Endothelial cell of umbilical vein (primary cell): ENCODE measurements around the gene YPEL1. TPM values are rescaled to one million over a fixed set of nuclear protein-coding genes. Genes with fewer than 3 reads are reported as not detected.

ENCODE experiments used
- BruUV-seq: library from RNA; stranded (reverse); fragments of 400-500 nt; replicated peaks from 2 replicates; lab custom pipeline; 2021; lab: Mats Ljungman, UMichigan
- CTCF ChIA-PET: fragments of 300-600, 350-600 bp; sonication (Branson Sonifier 250); formaldehyde crosslinking; loops from one replicate; lab custom pipeline; 2021; ENCODE audit warnings: antibody characterized with exemption, inconsistent platforms; lab: Charles Lee
- POLR2A ChIA-PET: fragments of 300-600, 350-600 bp; sonication (Branson Sonifier 250); formaldehyde crosslinking; loops from one replicate; lab custom pipeline; 2021; ENCODE audit warnings: antibody characterized with exemption, inconsistent platforms; lab: Charles Lee
- DNase-seq: peaks from one replicate; pipeline ENCODE4 v3.0.0-alpha.2; 2011; ENCODE audit warnings: low read depth, low spot score
- FAIRE-seq: peaks from 2 replicates; lab custom pipeline; 2011; peaks lifted over from hg19 to GRCh38; lab: Jason Lieb, UNC
- H2AFZ ChIP-seq: 2 replicates; pipeline ENCODE4 v1.6.0; 2012; ENCODE audit warnings: low read depth, low read length, control low read depth, inconsistent platforms
- H3K27ac ChIP-seq: 2 replicates; pipeline ENCODE4 v1.5.1; 2011; ENCODE audit warnings: low read depth, mild to moderate bottlenecking, control low read depth, low read length, moderate library complexity; ENCODE audit not compliant: insufficient read depth
- H3K27me3 ChIP-seq, 2 experiments: 2 replicates each; pipeline versions ENCODE4 v1.6.0 to v1.6.1; 2011; ENCODE audit warnings: low read length in 2 of 2, mixed read lengths in 1 of 2; ENCODE audit not compliant: control insufficient read depth in 2 of 2, insufficient read depth in 2 of 2
- H3K36me3 ChIP-seq, 2 experiments: 2 replicates in 1 of 2; 3 replicates in 1 of 2; pipeline ENCODE4 v1.5.1; 2011; ENCODE audit warnings: low read length in 2 of 2, mild to moderate bottlenecking in 1 of 2, moderate library complexity in 1 of 2; ENCODE audit not compliant: control insufficient read depth in 2 of 2, insufficient read depth in 2 of 2; ENCODE audit errors: extremely low read depth in 1 of 2
- H3K4me1 ChIP-seq: 3 replicates; pipeline ENCODE4 v1.5.1; 2011; ENCODE audit warnings: mild to moderate bottlenecking, low read length; ENCODE audit not compliant: control insufficient read depth, insufficient read depth; ENCODE audit errors: extremely low read depth
- H3K4me2 ChIP-seq: 2 replicates; pipeline ENCODE4 v1.6.1; 2011; ENCODE audit warnings: low read length, control low read depth, mixed read lengths; ENCODE audit not compliant: insufficient read depth
- H3K4me3 ChIP-seq, 3 experiments: fragments of 200-600 bp in 1 of 3; sonication (generic), shearing (Covaris generic) in 1 of 3; replicated peaks in 1 of 3; 2 replicates each; pipeline ENCODE4 v1.5.1; 2011 to 2016; ENCODE audit warnings: control low read depth in 3 of 3, low read length in 3 of 3, mild to moderate bottlenecking in 2 of 3, inconsistent platforms in 1 of 3, low read depth in 1 of 3, moderate library complexity in 1 of 3; ENCODE audit not compliant: insufficient read depth in 1 of 3
- H3K79me2 ChIP-seq: 2 replicates; pipeline ENCODE4 v1.6.0; 2012; ENCODE audit warnings: low read length, inconsistent platforms; ENCODE audit not compliant: control insufficient read depth, insufficient read depth
- H3K9ac ChIP-seq: replicated peaks from 2 replicates; pipeline ENCODE3; 2011; ENCODE audit warnings: low read length, control low read depth; ENCODE audit not compliant: insufficient read depth; ENCODE audit errors: extremely low read depth
- H3K9me1 ChIP-seq: replicated peaks from 3 replicates; pipeline ENCODE4 v1.6.0; 2011; ENCODE audit warnings: mild to moderate bottlenecking, low read length; ENCODE audit not compliant: control insufficient read depth, insufficient read depth; ENCODE audit errors: extremely low read depth
- H3K9me3 ChIP-seq: replicated peaks from 2 replicates; pipeline ENCODE4 v1.5.1; 2012; ENCODE audit warnings: low read length, inconsistent platforms; ENCODE audit not compliant: control insufficient read depth, insufficient read depth
- H4K20me1 ChIP-seq: replicated peaks from 2 replicates; pipeline ENCODE3; 2011; ENCODE audit warnings: mild to moderate bottlenecking, low read length; ENCODE audit not compliant: control insufficient read depth, insufficient read depth; ENCODE audit errors: extremely low read depth
- EZH2 ChIP-seq: IDR thresholded peaks from 2 replicates; pipeline ENCODE4 v1.6.1; 2012; ENCODE audit warnings: borderline replicate concordance, low read depth, mild to moderate bottlenecking, moderate library complexity, low read length, inconsistent platforms; ENCODE audit not compliant: severe bottlenecking
- FOS ChIP-seq: IDR thresholded peaks from 2 replicates; pipeline ENCODE4 v1.6.1; 2011; ENCODE audit warnings: mild to moderate bottlenecking, low read length, moderate library complexity, borderline replicate concordance; ENCODE audit not compliant: insufficient read depth
- GATA2 ChIP-seq: IDR thresholded peaks from 2 replicates; pipeline ENCODE4 v1.7.0; 2011; ENCODE audit warnings: low read depth, mild to moderate bottlenecking, moderate library complexity, mixed read lengths, low read length; ENCODE audit not compliant: insufficient read length, insufficient read depth
- JUN ChIP-seq: IDR thresholded peaks from 2 replicates; pipeline ENCODE4 v1.6.1; 2011; ENCODE audit warnings: borderline replicate concordance, low read depth; ENCODE audit not compliant: insufficient read length, insufficient read depth
- MYC ChIP-seq: IDR thresholded peaks from one replicate; pipeline ENCODE4 v1.6.1; 2011; ENCODE audit warnings: mild to moderate bottlenecking, low read depth, low read length
- POLR2A ChIP-seq: IDR thresholded peaks from 2 replicates; pipeline ENCODE4 v1.6.1; 2012; ENCODE audit warnings: low read depth, mild to moderate bottlenecking, control low read depth, low read length
- POLR2AphosphoS5 ChIP-seq: IDR thresholded peaks from 2 replicates; pipeline ENCODE4 v1.6.1; 2012; ENCODE audit warnings: low read depth, mild to moderate bottlenecking, control low read depth, low read length, moderate library complexity; ENCODE audit not compliant: insufficient read depth
- dilution Hi-C: fragments of 300-500 bp; cut with MboI; formaldehyde crosslinking; loops from one replicate; pipeline ENCODE4 v1.15.0; 2019; ENCODE audit warnings: low sequenced_read_pairs; ENCODE audit not compliant: extremely low pct_ligation_motif_present
- intact Hi-C: fragments of 100-400 bp; cut with micrococcal nuclease; formaldehyde crosslinking; loops from one replicate; pipeline ENCODE4 v1.10.0; 2022
- polyA plus RNA-seq, 4 experiments: library from polyadenylated mRNA; depleted of rRNA in 3 of 4; stranded (reverse) in 3 of 4; unstranded in 1 of 4; fragments of >200 nt; gene quantifications; 2 replicates each; pipeline versions ENCODE4 v1.2.1 to v1.2.3, GENCODE V29; 2011 to 2012; ENCODE audit warnings: missing spikeins in 1 of 4
- total RNA-seq: library from RNA; stranded (reverse); gene quantifications from 2 replicates; pipeline ENCODE4 v1.2.3, GENCODE V29; 2021
- TF ChIP-seq, protein P1 (sequence below), 2 donors: IDR thresholded peaks; 1 replicate in 1 of 2; 2 replicates in 1 of 2; pipeline ENCODE4 v1.5.1; 2011; ENCODE audit warnings: low read length in 2 of 2, mild to moderate bottlenecking in 2 of 2, moderate library complexity in 2 of 2, control low read depth in 1 of 2, inconsistent platforms in 1 of 2, low read depth in 1 of 2; ENCODE audit not compliant: insufficient read depth in 1 of 2; ENCODE audit errors: extremely low read depth in 1 of 2
- TF ChIP-seq, protein P2 (sequence below): IDR thresholded peaks from 2 replicates; pipeline ENCODE4 v1.6.1; 2011; ENCODE audit not compliant: insufficient read depth, insufficient read length

Gene YPEL1
- total and polyA plus RNA-seq, 2 donors (not counting 3 experiments of a cell fraction or from before 2014, with no cell fraction given) = 3.7 to 6.2 TPM

DNA sequence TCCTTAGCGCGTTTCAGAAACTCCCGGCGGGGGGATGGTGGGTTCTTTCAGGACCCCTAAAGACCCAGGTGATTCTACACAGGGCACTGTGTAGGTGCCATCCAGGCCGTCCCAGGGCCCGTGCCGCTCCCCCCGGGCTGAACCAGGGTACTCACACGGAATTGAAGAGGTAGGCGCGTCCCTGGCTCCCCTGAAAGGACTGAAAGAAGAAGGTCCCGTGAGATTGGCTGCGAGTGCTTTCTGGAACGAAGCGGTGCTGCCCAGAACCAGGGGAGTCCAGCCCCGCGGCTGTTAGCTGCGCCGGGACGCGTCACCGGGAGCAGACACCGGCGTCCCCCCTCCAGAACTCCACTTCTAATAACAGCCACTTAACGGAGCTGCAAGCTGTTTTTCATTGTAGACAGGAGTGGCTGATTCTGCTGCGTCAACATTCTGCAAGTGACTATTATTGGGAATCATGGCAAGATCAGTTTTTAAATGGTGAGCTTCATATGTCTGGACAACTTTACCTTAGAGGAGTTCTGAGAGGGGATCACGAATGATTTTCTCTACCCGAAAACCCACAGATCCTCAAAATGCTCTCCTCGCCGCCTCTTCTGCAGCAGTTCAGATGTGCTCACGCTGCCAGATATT lies 31.8 kb downstream of the YPEL1 start:
- ChIA-PET POLR2A (no interaction called here), CTCF (no interaction called here)
- H4K20me1 ChIP-seq = no peaks in the 10 kb centered on the region
- FAIRE-seq (no peak), DNase-seq (no peak)
- no peaks in the 10 kb centered on the region for H3K79me2 ChIP-seq
- no peak overlapping the region for H3K4me3 ChIP-seq
- peaks cover 0 to 3% of the 10 kb centered on the region in 2 experiments for H3K36me3 ChIP-seq
- no peaks in the 10 kb centered on the region for H3K4me1 ChIP-seq
- no peak overlapping the region for H2AFZ ChIP-seq
- no peaks in the 10 kb centered on the region for H3K27me3 ChIP-seq
- dilution Hi-C loops = loop anchor here (25.0 kb wide), 1 partner anchor 234 kb away; no protein-coding TSS in a partner anchor
- TF ChIP-seq FOS (no peak), POLR2AphosphoS5 (no peak), POLR2A (no peak), MYC (no peak), GATA2 (no peak), EZH2 (no peak), JUN (no peak)
- TF ChIP-seq, protein P1, sequence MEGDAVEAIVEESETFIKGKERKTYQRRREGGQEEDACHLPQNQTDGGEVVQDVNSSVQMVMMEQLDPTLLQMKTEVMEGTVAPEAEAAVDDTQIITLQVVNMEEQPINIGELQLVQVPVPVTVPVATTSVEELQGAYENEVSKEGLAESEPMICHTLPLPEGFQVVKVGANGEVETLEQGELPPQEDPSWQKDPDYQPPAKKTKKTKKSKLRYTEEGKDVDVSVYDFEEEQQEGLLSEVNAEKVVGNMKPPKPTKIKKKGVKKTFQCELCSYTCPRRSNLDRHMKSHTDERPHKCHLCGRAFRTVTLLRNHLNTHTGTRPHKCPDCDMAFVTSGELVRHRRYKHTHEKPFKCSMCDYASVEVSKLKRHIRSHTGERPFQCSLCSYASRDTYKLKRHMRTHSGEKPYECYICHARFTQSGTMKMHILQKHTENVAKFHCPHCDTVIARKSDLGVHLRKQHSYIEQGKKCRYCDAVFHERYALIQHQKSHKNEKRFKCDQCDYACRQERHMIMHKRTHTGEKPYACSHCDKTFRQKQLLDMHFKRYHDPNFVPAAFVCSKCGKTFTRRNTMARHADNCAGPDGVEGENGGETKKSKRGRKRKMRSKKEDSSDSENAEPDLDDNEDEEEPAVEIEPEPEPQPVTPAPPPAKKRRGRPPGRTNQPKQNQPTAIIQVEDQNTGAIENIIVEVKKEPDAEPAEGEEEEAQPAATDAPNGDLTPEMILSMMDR (IDR thresholded peaks at IDR 0.05; ENCODE audit: extremely low read depth in 1 of 2, insufficient read depth in 1 of 2, low read depth in 1 of 2, low read length in 2 of 2) = no peak
- TF ChIP-seq, protein P2, sequence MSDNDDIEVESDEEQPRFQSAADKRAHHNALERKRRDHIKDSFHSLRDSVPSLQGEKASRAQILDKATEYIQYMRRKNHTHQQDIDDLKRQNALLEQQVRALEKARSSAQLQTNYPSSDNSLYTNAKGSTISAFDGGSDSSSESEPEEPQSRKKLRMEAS = no peak
- intact Hi-C loops = no loop called here
- H3K9me1 ChIP-seq = no peaks in the 10 kb centered on the region
- no peak overlapping the region for H3K27ac ChIP-seq
- no peak overlapping the region for H3K4me2 ChIP-seq
- no peak overlapping the region for H3K9ac ChIP-seq
- no peaks in the 10 kb centered on the region for H3K9me3 ChIP-seq
- BruUV-seq = no TSS peak
